ENCODE data around the gene COL18A1.
"Not testable (repeated sequence)": the region's sequence is repeated elsewhere in the genome, so short reads cannot be mapped to it uniquely, and the experiment has no call there.

The COL18A1 gene

DNA sequence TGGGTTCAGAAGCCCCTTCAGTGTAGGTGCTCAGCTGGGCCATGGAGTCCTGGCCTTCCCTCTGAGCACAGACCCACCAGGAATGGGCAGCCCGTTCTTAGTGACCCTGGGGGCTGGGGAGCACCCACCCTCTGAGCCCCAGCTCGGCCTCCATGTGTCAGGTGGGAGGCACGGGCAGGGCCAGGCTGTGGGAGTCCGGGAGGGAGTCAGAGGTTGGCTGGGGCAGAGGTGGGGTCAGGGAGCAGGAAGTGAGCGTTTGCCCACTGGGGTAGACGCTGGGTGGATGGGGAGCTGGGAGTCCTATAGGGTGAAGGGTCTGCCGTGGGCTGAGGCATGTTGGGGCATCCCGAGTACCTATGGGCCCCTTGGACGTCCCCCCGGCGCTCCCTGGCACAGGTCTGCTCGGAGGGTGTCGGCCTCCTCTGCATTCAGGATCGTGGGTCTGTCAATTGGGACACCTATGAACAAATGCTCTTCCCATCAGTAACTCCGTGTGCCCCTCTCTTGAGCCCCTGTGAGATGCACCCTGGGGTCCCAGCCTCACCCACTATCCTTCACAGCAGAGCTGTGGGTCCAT, 30.5 kb downstream of the COL18A1 start:
- H3K27me3 ChIP-seq (ENCODE audit: insufficient read depth, low read length, poor library complexity): no peaks in the 10 kb centered on the region
- no peak overlapping the region for H2AFZ ChIP-seq (ENCODE audit: low read depth, low read length)
- H4K20me1 ChIP-seq (ENCODE audit: insufficient read depth, low read length): peaks cover 4% of the 10 kb centered on the region; the same call in 1 of the 2 replicates
- no peak overlapping the region for H3K4me3 ChIP-seq (ENCODE audit: low read depth in 1 of 2, low read length in 2 of 2)
- TF ChIP-seq CTCF (IDR thresholded peaks at IDR 0.05; ENCODE audit: borderline replicate concordance, extremely low read depth, low read length, poor library complexity, severe bottlenecking) (no peak), EZH2 (IDR thresholded peaks at IDR 0.05; ENCODE audit: borderline replicate concordance, low read depth, low read length, severe bottlenecking) (no peak)
- H3K79me2 ChIP-seq (ENCODE audit: insufficient read depth, low read length): no peaks in the 10 kb centered on the region
- no peaks in the 10 kb centered on the region for H3K9me3 ChIP-seq (ENCODE audit: insufficient read depth, low read length, severe bottlenecking)
- no peaks in the 10 kb centered on the region for H3K36me3 ChIP-seq (ENCODE audit: insufficient read depth, low read length)
- no peak overlapping the region for H3K4me2 ChIP-seq (ENCODE audit: insufficient read depth, low read length)
- H3K9ac ChIP-seq (ENCODE audit: low read depth, low read length): no peak overlapping the region
- peaks cover 4% of the 10 kb centered on the region for H3K4me1 ChIP-seq (ENCODE audit: insufficient read depth, low read length)
- no peak overlapping the region for H3K27ac ChIP-seq (ENCODE audit: low read length)
- no peak for DNase-seq
- no peak for ATAC-seq (ENCODE audit: insufficient read depth, low read depth)

GRCh38 chr21:45436351-45437065, 31.5 kb downstream of the COL18A1 start:
- Histone ChIP-seq H3K27ac (ENCODE audit: low read length) (no peak overlapping the region), H4K20me1 (ENCODE audit: insufficient read depth, low read length) (peaks cover 4% of the 10 kb centered on the region; the same call in 1 of the 2 replicates), H3K4me3 (ENCODE audit: low read depth in 1 of 2, low read length in 2 of 2) (no peak overlapping the region), H3K79me2 (ENCODE audit: insufficient read depth, low read length) (no peaks in the 10 kb centered on the region), H3K9me3 (ENCODE audit: insufficient read depth, low read length, severe bottlenecking) (no peaks in the 10 kb centered on the region), H3K27me3 (ENCODE audit: insufficient read depth, low read length, poor library complexity) (no peaks in the 10 kb centered on the region), H3K4me1 (ENCODE audit: insufficient read depth, low read length) (peaks cover 4% of the 10 kb centered on the region), H3K4me2 (ENCODE audit: insufficient read depth, low read length) (no peak overlapping the region), H3K36me3 (ENCODE audit: insufficient read depth, low read length) (no peaks in the 10 kb centered on the region), H2AFZ (ENCODE audit: low read depth, low read length) (no peak overlapping the region), H3K9ac (ENCODE audit: low read depth, low read length) (no peak overlapping the region)
- no peak for ATAC-seq (ENCODE audit: insufficient read depth, low read depth)
- no peak for DNase-seq
- TF ChIP-seq CTCF (IDR thresholded peaks at IDR 0.05; ENCODE audit: borderline replicate concordance, extremely low read depth, low read length, poor library complexity, severe bottlenecking) (no peak), EZH2 (IDR thresholded peaks at IDR 0.05; ENCODE audit: borderline replicate concordance, low read depth, low read length, severe bottlenecking) (no peak)

- H3K27me3 ChIP-seq (ENCODE audit: insufficient read depth, low read length, poor library complexity); ATAC-seq (ENCODE audit: insufficient read depth, low read depth); H4K20me1 ChIP-seq (ENCODE audit: insufficient read depth, low read length); H3K4me2 ChIP-seq (ENCODE audit: insufficient read depth, low read length); H3K27ac ChIP-seq (ENCODE audit: low read length); H2AFZ ChIP-seq (ENCODE audit: low read depth, low read length); H3K9ac ChIP-seq (ENCODE audit: low read depth, low read length); H3K4me1 ChIP-seq (ENCODE audit: insufficient read depth, low read length); H3K9me3 ChIP-seq (ENCODE audit: insufficient read depth, low read length, severe bottlenecking); DNase-seq; H3K79me2 ChIP-seq (ENCODE audit: insufficient read depth, low read length); H3K36me3 ChIP-seq (ENCODE audit: insufficient read depth, low read length); H3K4me3 ChIP-seq (ENCODE audit: low read depth in 1 of 2, low read length in 2 of 2): not testable (repeated sequence)
Observed at GRCh38 chr21:45437844-45438243, 32.9 kb downstream of the COL18A1 start.

DNA sequence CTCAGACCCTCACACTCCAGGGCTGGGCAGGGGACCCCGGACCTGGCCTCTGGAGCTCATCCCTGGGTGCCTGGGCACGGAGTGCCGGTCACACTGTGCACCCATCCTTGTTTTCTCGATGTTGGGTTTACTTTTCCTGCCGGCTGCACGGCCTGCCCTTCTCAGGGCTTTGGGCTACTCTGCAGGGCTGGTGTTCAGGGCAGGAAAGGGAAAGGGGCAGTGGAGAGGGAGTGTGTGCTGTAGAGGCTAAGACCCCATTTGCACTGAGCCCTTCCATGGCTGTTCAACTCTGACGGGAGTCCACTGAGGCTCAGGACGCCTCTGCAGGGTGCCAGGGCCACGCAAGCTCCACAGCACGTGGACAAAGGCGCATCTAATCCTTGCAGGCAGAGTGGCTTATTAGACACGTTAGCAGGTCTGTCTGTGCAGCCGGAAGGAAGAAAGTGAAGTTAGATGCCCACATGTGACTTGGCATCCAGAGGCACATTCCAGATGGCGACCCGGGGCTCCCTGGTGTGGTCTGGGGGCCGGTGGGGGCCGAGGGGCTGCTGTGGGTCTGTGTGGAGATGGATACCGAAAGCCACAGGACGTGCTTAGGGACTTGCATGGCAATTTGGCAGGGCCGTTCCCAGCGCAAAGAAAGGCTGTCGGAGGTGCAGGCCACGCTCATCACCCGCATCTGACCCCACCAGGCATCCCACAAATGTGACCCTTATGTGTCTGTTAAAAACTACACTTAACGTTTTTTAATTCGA, 33.6 kb downstream of the COL18A1 start:
- no peak overlapping the region for H3K4me3 ChIP-seq (ENCODE audit: low read depth in 1 of 2, low read length in 2 of 2)
- H3K4me2 ChIP-seq (ENCODE audit: insufficient read depth, low read length): no peak overlapping the region
- peaks cover 4% of the 10 kb centered on the region for H3K4me1 ChIP-seq (ENCODE audit: insufficient read depth, low read length)
- H4K20me1 ChIP-seq (ENCODE audit: insufficient read depth, low read length): peaks cover 9% of the 10 kb centered on the region; the same call in 1 of the 2 replicates
- no peak for TF ChIP-seq EZH2 (IDR thresholded peaks at IDR 0.05; ENCODE audit: borderline replicate concordance, low read depth, low read length, severe bottlenecking)
- TF ChIP-seq CTCF (IDR thresholded peaks at IDR 0.05; ENCODE audit: borderline replicate concordance, extremely low read depth, low read length, poor library complexity, severe bottlenecking): no peak
- H2AFZ ChIP-seq (ENCODE audit: low read depth, low read length): no peak overlapping the region
- no peaks in the 10 kb centered on the region for H3K9me3 ChIP-seq (ENCODE audit: insufficient read depth, low read length, severe bottlenecking)
- DNase-seq (no peak), ATAC-seq (ENCODE audit: insufficient read depth, low read depth) (no peak)
- no peaks in the 10 kb centered on the region for H3K27me3 ChIP-seq (ENCODE audit: insufficient read depth, low read length, poor library complexity)
- H3K27ac ChIP-seq (ENCODE audit: low read length): no peak overlapping the region
- no peaks in the 10 kb centered on the region for H3K36me3 ChIP-seq (ENCODE audit: insufficient read depth, low read length)
- no peaks in the 10 kb centered on the region for H3K79me2 ChIP-seq (ENCODE audit: insufficient read depth, low read length)
- H3K9ac ChIP-seq (ENCODE audit: low read depth, low read length): no peak overlapping the region
